Hindlimb muscle (tissue), 1 donor: ENCODE results near the gene PCDHGA6. TPM values are rescaled to one million over a fixed set of nuclear protein-coding genes. Genes with fewer than 3 reads are reported as not detected.
A peak's percentile ranks its signal among the peaks of the same experiment; 100 is the strongest.
"Not testable (repeated sequence)": the region's sequence is repeated elsewhere in the genome, so short reads cannot be mapped to it uniquely, and the experiment has no call there.

Source experiments
- DNase-seq: peaks from one replicate; pipeline ENCODE4 v3.0.0-alpha.2; 2013
- polyA plus RNA-seq: library from polyadenylated mRNA; unstranded; fragments of 120-200 nt; gene quantifications from one replicate; pipeline ENCODE4 v1.2.1, GENCODE V29; 2013; ENCODE audit not compliant: insufficient read length

PCDHGA6 gene
- 4.4 TPM for polyA plus RNA-seq

- no peak for DNase-seq
Observed at GRCh38 chr5:141373673-141374317, at the start of gene PCDHGA6. Gene PCDHGA6, plus strand, starts transcription at chr5:141373891. Its CDS starts 193 bp downstream, at chr5:141374084.

- DNase-seq, result peak; percentile 17
Observed at GRCh38 chr5:141326088-141326854, 47.4 kb upstream of the PCDHGA6 start.

- DNase-seq, result no peak
Observed at GRCh38 chr5:141328231-141328630, 45.5 kb upstream of the PCDHGA6 start.

GRCh38 chr5:141330299-141331080 is 43.2 kb upstream of the PCDHGA6 start, which contains the start of gene PCDHGA1:
Gene PCDHGA1, plus strand, starts transcription at chr5:141330514.
- DNase-seq, result no peak

- DNase-seq, result not testable (repeated sequence)
Observed at GRCh38 chr5:141332571-141332970, 41.1 kb upstream of the PCDHGA6 start.

GRCh38 chr5:141338538-141339306 is 35.0 kb upstream of the PCDHGA6 start, which contains the start of gene PCDHGA2:
Gene PCDHGA2, plus strand, starts transcription at chr5:141338760.
- DNase-seq, result peak; percentile 19

GRCh38 chr5:141340781-141341354 is 32.8 kb upstream of the PCDHGA6 start:
- DNase-seq, result not testable (repeated sequence)

GRCh38 chr5:141342773-141343172 is 30.9 kb upstream of the PCDHGA6 start:
- DNase-seq, result no peak

- no peak for DNase-seq
Observed at GRCh38 chr5:141343242-141343952, 30.3 kb upstream of the PCDHGA6 start, which contains the start of gene PCDHGA3. Gene PCDHGA3, plus strand, starts transcription at chr5:141343829. Its CDS starts 205 bp downstream, at chr5:141344034.

GRCh38 chr5:141343953-141344463 is 29.7 kb upstream of the PCDHGA6 start:
- no peak for DNase-seq

- no peak for DNase-seq
Observed at GRCh38 chr5:141345327-141345726, 28.4 kb upstream of the PCDHGA6 start.

- not testable (repeated sequence) for DNase-seq
Observed at GRCh38 chr5:141346017-141346416, 27.7 kb upstream of the PCDHGA6 start.

- no peak for DNase-seq
Observed at GRCh38 chr5:141349917-141350619, 23.6 kb upstream of the PCDHGA6 start, which contains the start of gene PCDHGB1. Gene PCDHGB1, plus strand, starts transcription at chr5:141350099. Its CDS starts 162 bp downstream, at chr5:141350261.

- no peak for DNase-seq
Observed at GRCh38 chr5:141351591-141351990, 22.1 kb upstream of the PCDHGA6 start.

GRCh38 chr5:141354900-141355469 is 18.7 kb upstream of the PCDHGA6 start, which contains the start of gene PCDHGA4:
Gene PCDHGA4, plus strand, starts transcription at chr5:141355021. Its CDS starts 87 bp downstream, at chr5:141355108.
- no peak for DNase-seq

- no peak for DNase-seq
Observed at GRCh38 chr5:141355641-141356040, 18.1 kb upstream of the PCDHGA6 start.

GRCh38 chr5:141356133-141356532 is 17.6 kb upstream of the PCDHGA6 start:
- no peak for DNase-seq

- no peak for DNase-seq
Observed at GRCh38 chr5:141356950-141357349, 16.7 kb upstream of the PCDHGA6 start.

GRCh38 chr5:141359790-141360426 is 13.8 kb upstream of the PCDHGA6 start, which contains the start of gene PCDHGB2:
Gene PCDHGB2, plus strand, starts transcription at chr5:141359994. Its CDS starts 142 bp downstream, at chr5:141360136.
- no peak for DNase-seq
